Spleen (tissue), 7 donors: Measurements from ENCODE around the gene ARHGAP25.

Source experiments
- CTCF ChIP-seq, 11 experiments: fragments of 200-600 bp in 7 of 11; fragments of 450-650 bp in 4 of 11; sonication (generic) in 4 of 11; IDR thresholded peaks in 8 of 11; conservative IDR thresholded peaks in 3 of 11; 1 replicate in 7 of 11; 2 replicates in 4 of 11; pipeline versions ENCODE4 v1.4.0 to v1.8.0; 2016 to 2021; ENCODE audit warnings: antibody characterized with exemption in 11 of 11, inconsistent platforms in 4 of 11, mild to moderate bottlenecking in 1 of 11
- POLR2A ChIP-seq, 3 donors: fragments of 450-650 bp; IDR thresholded peaks; one replicate each; pipeline ENCODE4 v1.5.1; 2017; ENCODE audit warnings: antibody characterized with exemption in 3 of 3, mild to moderate bottlenecking in 1 of 3
- donor health status: DM: no; HTN: no; CAD: no; lungs with moderate emphysema.
- donor health status: DM: no; HTN: no; CAD: no.
- donor health status: DM: no; HTN: no; CAD: no.

- TF ChIP-seq CTCF (IDR thresholded peaks at IDR 0.05 in 8 of 11, conservative IDR thresholded peaks at IDR 0.05 in 3 of 11): no peak
- no peak for TF ChIP-seq POLR2A (IDR thresholded peaks at IDR 0.05)
Observed at GRCh38 chr2:68792751-68793150, 58.1 kb downstream of the ARHGAP25 start.
